GM13977 (cell line): Measurements from ENCODE around the gene DPP8.
"Not testable (repeated sequence)": the region's sequence is repeated elsewhere in the genome, so short reads cannot be mapped to it uniquely, and the experiment has no call there.

Source experiments
- DNase-seq: peaks from one replicate; pipeline ENCODE4 v3.0.0; 2012; ENCODE audit warnings: low spot score
- in situ Hi-C: fragments of 300-500 bp; cut with MboI; formaldehyde crosslinking; loops from one replicate; pipeline ENCODE4 v1.12.0; 2022; ENCODE audit warnings: low sequenced_read_pairs, low pct_unique_long_range_greater_than_20kb, mixed read lengths, inconsistent platforms; ENCODE audit not compliant: unreplicated experiment
- TF ChIP-seq, protein P1 (sequence below): IDR thresholded peaks from 2 replicates; pipeline ENCODE4 v1.5.1; 2012; ENCODE audit warnings: mild to moderate bottlenecking, control low read depth; ENCODE audit not compliant: insufficient read depth; ENCODE audit errors: extremely low read depth, missing control alignments

The DPP8 gene

DNA sequence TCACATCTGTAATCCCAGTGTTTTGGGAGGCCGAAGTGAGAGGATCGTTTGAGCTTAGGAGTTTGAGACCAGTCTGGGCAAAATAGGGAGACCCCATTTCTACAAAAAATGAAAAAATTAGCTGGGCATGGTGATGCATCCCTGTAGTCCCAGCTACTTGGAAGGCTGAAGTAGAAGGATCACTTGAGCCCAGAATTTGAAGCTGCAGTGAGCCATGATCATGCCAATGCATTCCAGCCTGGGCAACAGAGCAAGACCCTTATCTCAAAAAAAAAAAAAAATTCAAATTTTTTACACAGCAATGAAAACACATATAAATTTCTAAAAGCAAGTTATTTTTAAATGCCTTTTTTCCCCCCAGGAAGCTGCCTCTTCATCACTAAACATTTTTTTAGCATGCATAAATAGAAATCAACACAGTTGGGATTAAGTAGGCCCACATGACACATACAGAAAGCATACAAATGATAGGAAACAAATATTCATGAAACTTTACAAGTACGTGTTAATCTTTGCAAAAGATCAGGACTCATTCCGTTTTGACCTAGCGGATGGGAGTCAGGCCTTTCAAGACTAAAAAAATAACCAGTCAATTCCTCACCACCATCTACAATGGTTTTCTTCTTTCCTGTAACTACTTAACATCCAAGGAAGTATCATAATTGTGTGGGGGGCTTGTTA lies 49.1 kb downstream of the DPP8 start:
- DNase-seq = no peak
- TF ChIP-seq, protein P1, sequence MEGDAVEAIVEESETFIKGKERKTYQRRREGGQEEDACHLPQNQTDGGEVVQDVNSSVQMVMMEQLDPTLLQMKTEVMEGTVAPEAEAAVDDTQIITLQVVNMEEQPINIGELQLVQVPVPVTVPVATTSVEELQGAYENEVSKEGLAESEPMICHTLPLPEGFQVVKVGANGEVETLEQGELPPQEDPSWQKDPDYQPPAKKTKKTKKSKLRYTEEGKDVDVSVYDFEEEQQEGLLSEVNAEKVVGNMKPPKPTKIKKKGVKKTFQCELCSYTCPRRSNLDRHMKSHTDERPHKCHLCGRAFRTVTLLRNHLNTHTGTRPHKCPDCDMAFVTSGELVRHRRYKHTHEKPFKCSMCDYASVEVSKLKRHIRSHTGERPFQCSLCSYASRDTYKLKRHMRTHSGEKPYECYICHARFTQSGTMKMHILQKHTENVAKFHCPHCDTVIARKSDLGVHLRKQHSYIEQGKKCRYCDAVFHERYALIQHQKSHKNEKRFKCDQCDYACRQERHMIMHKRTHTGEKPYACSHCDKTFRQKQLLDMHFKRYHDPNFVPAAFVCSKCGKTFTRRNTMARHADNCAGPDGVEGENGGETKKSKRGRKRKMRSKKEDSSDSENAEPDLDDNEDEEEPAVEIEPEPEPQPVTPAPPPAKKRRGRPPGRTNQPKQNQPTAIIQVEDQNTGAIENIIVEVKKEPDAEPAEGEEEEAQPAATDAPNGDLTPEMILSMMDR = no peak
- in situ Hi-C loops = no loop called here

DNA sequence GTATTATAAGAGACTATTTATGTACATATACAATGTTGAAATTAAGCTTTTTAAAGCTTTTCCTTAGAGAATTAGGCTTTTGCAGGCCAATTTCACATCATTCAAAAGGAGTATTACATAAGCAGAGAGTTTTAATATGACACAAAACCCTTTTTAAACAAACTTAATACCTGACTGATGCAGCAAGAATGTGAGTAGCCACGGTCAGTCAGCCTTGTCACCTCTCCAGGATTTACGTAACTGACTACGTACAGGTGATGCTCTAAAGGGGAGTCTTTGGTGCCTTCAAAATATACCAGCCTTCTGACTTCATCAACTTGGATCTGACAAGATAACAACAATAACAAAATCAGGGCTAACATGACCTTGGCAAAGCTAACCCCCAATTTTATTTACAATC lies 50.6 kb downstream of the DPP8 start:
- TF ChIP-seq, protein P1 = no peak
- DNase-seq = no peak
- in situ Hi-C loops = no loop called here

DNA sequence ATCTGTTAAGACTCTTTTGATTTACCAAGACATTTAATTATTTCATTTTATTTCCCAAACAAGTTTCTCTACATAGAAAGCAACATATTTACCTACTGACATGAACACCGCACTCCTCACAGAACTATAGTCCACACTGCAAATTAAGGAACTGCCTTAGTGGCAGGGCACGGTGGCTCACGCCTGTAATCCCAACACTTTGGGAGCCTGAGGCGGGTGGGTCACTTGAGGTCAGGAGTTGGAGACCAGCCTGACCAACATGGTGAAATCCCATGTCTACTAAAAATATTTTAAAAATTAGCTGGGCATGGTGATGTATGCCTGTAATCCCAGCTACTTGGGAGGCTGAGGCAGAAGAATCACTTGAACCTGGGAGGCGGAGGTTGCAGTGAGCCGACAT lies 54.4 kb downstream of the DPP8 start:
- DNase-seq, in situ Hi-C loops: not testable (repeated sequence)

DNA sequence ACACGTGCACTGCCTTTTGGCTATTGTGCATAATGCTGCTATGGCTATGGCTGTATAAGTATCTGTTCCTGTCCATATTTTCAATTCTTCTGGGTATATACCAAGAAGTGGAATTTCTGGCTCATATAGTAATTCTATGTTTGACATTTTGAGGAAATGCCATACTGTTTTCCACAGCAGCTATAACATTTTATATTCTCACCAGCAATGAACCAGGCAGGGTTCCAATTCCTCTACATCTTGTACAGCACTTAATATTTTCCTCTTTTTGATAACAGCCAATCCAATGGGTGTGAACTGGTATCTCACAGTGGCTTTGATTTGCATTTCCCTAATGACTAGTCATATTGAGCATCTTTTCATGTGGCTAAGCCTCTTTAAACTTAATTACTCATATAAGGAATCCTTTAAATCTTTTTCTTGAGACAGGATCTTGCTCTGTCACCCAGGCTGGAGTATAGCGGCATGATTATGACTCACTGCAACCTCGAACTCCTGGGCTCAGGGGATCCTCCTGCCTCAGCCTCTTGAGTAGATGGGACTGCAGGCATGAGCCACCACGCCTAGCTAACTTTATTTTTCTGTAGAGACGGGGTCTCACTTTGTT lies 56.6 kb downstream of the DPP8 start:
- DNase-seq = no peak
- TF ChIP-seq, protein P1 = no peak
- in situ Hi-C loops = no loop called here

DNA sequence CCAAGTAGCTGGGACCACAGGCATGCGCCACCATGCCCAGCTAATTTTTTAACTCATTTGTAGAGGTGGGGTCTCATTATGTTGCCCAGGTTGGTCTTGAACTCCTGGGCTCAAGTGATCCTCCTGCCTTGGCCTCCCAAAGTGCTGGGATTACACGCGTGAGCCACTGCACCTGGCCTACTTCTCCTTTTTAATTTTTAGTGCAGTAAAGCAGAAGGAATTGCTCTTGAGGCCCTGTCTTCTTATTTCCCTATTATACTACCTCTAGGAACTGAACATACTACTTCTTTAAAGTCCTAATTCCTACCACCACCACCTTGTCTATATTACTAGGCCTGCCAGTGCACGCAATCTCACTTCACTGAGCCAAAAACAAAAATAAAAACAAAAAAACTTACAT lies 62.2 kb downstream of the DPP8 start:
- DNase-seq, in situ Hi-C loops: not testable (repeated sequence)

DNA sequence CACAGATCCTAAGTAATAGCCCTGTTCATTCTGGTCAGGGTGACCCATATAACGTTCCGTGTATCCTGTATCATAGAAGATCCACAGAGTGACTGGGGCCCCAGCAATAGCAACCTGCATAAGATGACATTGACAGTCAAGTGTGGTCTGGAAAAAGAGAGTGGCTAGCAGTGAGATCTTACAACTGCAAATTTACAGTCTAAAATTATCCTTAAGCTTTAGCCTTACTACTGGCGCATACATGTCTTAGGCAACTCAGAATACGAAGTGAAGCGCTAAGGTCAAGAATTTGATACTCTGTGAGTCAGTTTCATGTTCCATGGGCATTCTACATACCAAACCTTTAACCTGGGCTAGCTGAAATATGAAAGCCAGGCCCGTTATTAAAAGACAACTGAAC lies 65.5 kb downstream of the DPP8 start:
- TF ChIP-seq, protein P1 = no peak
- in situ Hi-C loops = no loop called here
- no peak for DNase-seq

DNA sequence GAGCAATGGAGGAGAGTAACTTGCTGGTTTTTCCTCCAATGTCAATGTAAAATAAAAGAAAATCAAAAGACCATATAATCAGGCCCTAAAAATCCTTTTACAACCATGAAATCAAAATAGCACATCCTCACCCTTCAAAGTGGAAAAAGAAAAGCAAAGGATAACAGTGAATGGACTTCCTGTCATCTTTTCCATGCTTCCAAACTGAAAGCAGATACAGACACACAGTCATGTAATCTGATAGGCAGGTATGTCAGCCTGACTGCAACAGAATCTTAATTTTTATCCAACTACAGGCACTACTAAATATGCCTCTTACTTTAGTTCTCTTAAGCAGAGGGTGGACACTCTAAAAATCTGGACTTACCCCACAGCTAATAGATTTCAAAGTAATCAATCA lies 66.9 kb downstream of the DPP8 start:
- no peak for DNase-seq
- TF ChIP-seq, protein P1 = no peak
- in situ Hi-C loops = no loop called here
